NCI-H1436 (cell line): Measurements from ENCODE around the gene LTB4R.

Experiments
- DNase-seq: peaks from one replicate; lab custom pipeline; 2025; lab: John Stamatoyannopoulos, UW

The LTB4R gene

DNA sequence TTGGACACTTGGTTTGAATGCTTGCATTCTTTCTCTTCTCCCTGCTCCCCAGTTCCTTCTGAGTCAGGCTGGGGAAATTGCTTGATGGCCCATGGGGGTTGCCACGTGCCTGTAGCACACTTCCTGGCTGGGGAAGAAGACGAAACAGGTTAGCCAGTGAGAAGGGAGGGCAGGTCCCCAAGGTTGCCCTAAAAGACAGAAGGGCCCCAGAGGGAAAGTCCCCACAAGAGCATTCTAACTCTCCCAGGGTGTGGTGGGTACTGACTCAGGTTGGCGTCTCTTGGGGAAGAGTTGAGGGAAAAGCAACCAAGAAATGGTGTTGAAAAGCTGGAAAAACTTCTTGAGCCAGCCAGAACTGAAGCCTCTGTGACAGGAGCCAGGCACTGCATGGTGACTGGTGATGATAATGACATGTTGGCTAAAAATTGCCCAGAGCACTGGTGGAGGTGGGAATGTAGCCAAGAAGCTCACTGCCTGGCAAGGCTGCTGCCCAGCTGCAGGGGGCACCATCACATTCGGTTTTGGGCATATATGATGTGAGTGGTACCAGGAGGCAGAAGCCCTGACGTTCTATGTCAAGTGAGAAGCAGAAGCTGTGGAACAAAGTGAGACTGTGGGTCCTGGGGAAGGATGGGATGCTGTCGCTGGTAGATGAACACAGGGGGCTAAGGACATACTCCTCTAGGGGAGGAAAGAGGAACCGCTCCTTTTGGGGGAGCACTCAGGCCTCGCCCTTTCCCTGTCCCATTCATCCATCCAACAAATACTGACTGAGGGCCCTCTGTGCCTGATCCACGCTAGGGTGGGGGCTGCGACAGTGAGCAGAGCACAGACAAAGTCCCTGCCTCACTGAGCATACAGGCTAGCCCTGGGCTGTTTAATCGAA, 31.8 kb upstream of the LTB4R start:
- DNase-seq = peak; percentile 4

DNA sequence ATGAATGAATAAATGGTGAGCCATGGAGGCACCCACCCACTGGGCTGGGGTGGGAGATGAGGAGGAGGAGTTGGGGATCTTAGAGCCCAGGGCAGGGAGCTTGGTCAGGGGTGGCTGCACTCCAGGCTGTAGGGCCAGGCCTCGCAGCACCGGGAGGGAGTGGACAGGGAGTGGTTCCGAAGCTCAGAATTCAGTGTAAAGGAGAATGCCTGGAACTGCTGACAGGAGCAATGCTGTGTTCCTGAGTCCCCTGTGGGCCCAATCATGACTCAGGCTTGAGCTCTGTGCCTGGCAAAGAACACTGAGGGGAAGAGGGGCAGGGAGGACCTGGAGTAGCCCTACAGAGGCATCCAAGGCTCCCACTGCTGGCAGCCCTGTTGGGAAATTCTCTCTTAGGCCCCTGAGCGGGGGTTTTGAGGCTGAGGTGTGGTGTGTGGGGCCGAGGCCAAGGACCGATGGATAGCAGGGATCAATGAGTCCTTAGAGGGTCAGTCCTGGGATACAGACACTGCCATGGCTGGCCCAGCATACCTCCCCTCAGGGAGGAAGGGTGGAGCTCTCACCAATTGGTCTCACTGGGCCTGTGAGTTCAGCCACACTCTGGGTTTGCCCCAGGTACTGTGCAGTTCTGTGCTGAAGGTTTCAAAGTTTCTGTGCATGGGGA, 30.4 kb upstream of the LTB4R start:
- no peak for DNase-seq

GRCh38 chr14:24281636-24282035, 29.7 kb upstream of the LTB4R start:
- DNase-seq = no peak

- DNase-seq = no peak
Measured at GRCh38 chr14:24282736-24283135, 28.6 kb upstream of the LTB4R start.

GRCh38 chr14:24283796-24284460, 27.4 kb upstream of the LTB4R start:
- no peak for DNase-seq

DNA sequence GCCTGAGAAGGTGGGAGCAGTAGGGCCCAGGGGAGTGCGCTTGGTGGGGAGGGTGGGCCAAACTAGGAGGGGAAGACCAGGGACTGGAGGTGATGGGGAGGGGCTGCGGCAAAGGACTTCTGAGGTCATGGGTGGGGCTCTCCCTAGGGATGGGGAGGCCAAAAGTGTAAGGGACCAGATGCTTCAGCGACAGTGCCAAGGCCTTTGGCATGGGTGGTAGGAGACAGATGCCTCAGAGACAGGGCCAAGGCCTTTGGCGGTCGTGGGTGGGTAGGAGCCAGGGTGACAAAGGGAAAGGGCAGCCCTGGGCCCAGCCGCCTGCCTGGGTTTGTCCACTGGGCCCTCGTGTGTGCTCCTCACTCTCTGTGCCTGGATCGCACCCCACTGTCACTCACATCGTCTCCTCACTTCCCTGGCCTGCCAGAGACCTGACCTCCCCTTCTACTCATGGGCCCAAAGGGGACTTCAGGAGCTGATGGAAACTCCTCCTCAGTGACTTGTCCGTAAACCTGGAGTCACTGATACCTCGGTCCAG, 26.7 kb upstream of the LTB4R start:
- no peak for DNase-seq

GRCh38 chr14:24285351-24285750, 26.0 kb upstream of the LTB4R start:
- no peak for DNase-seq

GRCh38 chr14:24286996-24287395, 24.3 kb upstream of the LTB4R start:
- no peak for DNase-seq

- no peak for DNase-seq
Measured at GRCh38 chr14:24289649-24290280, 21.5 kb upstream of the LTB4R start.

- DNase-seq = no peak
Measured at GRCh38 chr14:24290746-24291145, 20.6 kb upstream of the LTB4R start.

GRCh38 chr14:24291446-24292117, 19.7 kb upstream of the LTB4R start:
- no peak for DNase-seq

- no peak for DNase-seq
Measured at GRCh38 chr14:24292118-24292807, 19.0 kb upstream of the LTB4R start.

- DNase-seq = no peak
Measured at GRCh38 chr14:24293525-24293924, 17.8 kb upstream of the LTB4R start.

DNA sequence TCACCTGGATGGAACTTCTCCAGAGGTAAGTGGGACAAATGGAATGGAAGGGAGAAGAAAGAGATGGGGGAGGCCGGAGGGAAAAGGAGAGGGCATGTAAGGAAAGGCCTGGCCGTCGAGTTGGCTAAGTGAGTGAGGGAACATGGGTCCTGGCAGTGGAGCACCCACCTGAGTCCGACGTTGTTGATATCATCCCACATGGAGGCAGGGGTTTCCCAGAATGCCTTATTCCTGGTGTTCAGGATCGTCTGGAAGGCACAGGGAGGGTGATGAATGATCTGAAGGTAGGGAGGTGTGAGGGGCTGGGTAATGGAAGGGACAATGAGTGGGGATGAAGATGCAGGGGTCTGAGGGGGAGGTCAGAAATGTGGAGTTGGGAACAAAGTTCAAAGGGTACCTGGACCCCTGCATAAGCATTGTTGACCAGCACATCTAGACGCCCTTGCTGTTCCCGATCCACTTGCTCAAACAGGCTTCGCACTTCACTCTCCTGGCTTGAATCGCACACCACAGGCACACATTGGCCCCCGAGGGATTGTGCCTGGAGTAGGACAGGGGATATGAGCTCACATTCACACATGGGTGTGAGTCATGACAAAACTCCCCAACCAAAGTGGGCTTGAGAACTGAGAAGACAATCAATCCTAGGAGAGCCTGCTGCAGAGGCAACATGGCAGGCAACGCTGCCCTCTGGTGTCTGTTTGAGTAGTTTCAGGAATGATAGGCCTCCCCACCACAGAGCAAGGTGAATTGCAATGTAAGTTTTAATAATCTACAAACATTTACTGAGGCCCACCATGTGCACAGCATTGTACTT, 14.8 kb upstream of the LTB4R start:
- peak; percentile 39 for DNase-seq

- DNase-seq = no peak
Measured at GRCh38 chr14:24297190-24297964, 13.9 kb upstream of the LTB4R start.

GRCh38 chr14:24298892-24299254, 12.4 kb upstream of the LTB4R start:
- DNase-seq = no peak

GRCh38 chr14:24299255-24300191, 11.8 kb upstream of the LTB4R start, which contains the start of the genes DHRS1 and NOP9:
Gene DHRS1, minus strand, starts transcription at chr14:24299780. Its CDS starts 674 bp downstream, at chr14:24299106.
Gene NOP9, plus strand, starts transcription at chr14:24299850. Its CDS starts 105 bp downstream, at chr14:24299955.
- peak; percentile 85 for DNase-seq
